Testis (tissue), 3 donors: ENCODE results near the gene PRKCZ. TPM values are rescaled to one million over a fixed set of nuclear protein-coding genes. Genes with fewer than 3 reads are reported as not detected.

Source experiments
- DNase-seq: peaks from one replicate; pipeline ENCODE4 v3.0.0-alpha.2; 2019
- H3K27ac ChIP-seq, 2 donors: fragments of 200-600 bp; sonication (generic); one replicate each; pipeline ENCODE4 v1.5.1; 2019
- H3K27me3 ChIP-seq: fragments of 200-600 bp; sonication (generic); one replicate; pipeline ENCODE4 v1.5.1; 2019
- H3K36me3 ChIP-seq: fragments of 200-600 bp; sonication (generic); one replicate; pipeline ENCODE4 v1.5.1; 2017; ENCODE audit warnings: low read depth; ENCODE audit errors: missing control alignments
- H3K4me1 ChIP-seq: fragments of 200-600 bp; sonication (generic); one replicate; pipeline ENCODE4 v1.5.1; 2019
- H3K4me3 ChIP-seq, 2 donors: fragments of 200-600 bp; sonication (generic); one replicate each; pipeline ENCODE4 v1.5.1; 2017 to 2019
- H3K9me3 ChIP-seq: fragments of 200-600 bp; sonication (generic); one replicate; pipeline ENCODE4 v1.5.1; 2017
- CTCF ChIP-seq, 3 experiments: fragments of 450-650 bp in 2 of 3; fragments of 200-600 bp in 1 of 3; sonication (generic) in 1 of 3; IDR thresholded peaks; one replicate each; pipeline ENCODE4 v1.5.1; 2016 to 2019; ENCODE audit warnings: antibody characterized with exemption in 3 of 3, mild to moderate bottlenecking in 2 of 3, moderate library complexity in 1 of 3
- POLR2A ChIP-seq: fragments of 450-650 bp; IDR thresholded peaks from one replicate; pipeline ENCODE4 v1.6.1; 2017; ENCODE audit warnings: antibody characterized with exemption, mild to moderate bottlenecking, moderate library complexity
- WGBS, 2 donors: methylation state at CpG; one replicate each; pipeline ENCODE4 v1.1.5; 2018; 5-methylcytosine and 5-hydroxymethylcytosine counted together
- intact Hi-C: fragments of 100-400 bp; cut with DNase I; formaldehyde crosslinking; loops from one replicate; pipeline ENCODE4 v1.15.1; 2023; ENCODE audit warnings: low total_unique reads
- polyA plus RNA-seq: library from polyadenylated mRNA; stranded (reverse); fragments of 350-450 nt; fragmentation: Illumina TruSeq; extraction: RNeasy Lipid Tissue Mini Kit (QIAGEN cat#74804); gene quantifications from one replicate; pipeline ENCODE4 v1.2.3, GENCODE V29; 2014; ENCODE audit warnings: low read depth, low replicate concordance; ENCODE audit not compliant: insufficient read depth
- total RNA-seq, 2 donors: library from RNA; depleted of rRNA; stranded (reverse); fragments of >200 nt; gene quantifications; one replicate each; pipeline ENCODE4 v1.2.3, GENCODE V29; 2016

Gene PRKCZ
- total and polyA plus RNA-seq, 3 donors from 2014 or later, result 86.4 to 142 (median 123) TPM

DNA sequence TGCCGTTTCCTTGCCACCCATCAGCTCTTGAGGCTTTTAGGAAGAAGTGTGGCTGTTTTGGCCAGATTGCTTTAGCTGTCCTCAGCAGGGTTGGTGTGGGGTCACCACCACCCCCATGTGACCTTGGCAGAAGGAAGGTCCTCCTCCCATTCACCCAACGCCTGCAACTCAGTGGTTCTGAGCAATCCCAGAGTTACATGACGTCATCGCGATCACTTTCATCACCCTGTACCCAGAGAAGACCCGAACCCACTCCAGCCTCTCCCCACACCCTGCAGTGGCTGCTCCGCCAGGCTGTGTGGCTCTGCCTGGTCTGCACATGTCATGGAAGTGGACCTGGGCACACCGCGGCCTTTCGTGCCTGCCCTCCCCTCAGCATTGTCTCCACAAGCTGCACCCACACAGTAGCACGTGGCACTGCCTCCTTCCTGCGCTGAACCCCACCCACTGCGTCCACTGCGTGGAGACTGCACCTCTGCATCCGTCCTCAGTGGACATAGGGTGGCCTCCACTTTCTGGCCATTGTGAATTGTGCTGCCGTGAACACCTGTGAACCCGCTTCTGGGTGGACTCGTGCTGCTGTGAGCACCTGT, 127.8 kb downstream of the PRKCZ start:
- DNase-seq, result no peak
- no peak overlapping the region for H3K4me3 ChIP-seq
- no peaks in the 10 kb centered on the region for H3K9me3 ChIP-seq
- intact Hi-C loops, result no loop called here
- H3K27ac ChIP-seq, result no peak overlapping the region
- no peaks in the 10 kb centered on the region for H3K27me3 ChIP-seq
- H3K4me1 ChIP-seq, result peaks cover 5% of the 10 kb centered on the region
- no peaks in the 10 kb centered on the region for H3K36me3 ChIP-seq
- TF ChIP-seq POLR2A, result no peak
- no peak for TF ChIP-seq CTCF (IDR thresholded peaks at IDR 0.05)
- 87 to 89% methylated on average over 17 to 18 of the region's 18 CpGs for WGBS, 2 donors

- no peak overlapping the region for H3K27ac ChIP-seq
- no peak overlapping the region for H3K4me3 ChIP-seq
- no peaks in the 10 kb centered on the region for H3K36me3 ChIP-seq
- no peaks in the 10 kb centered on the region for H3K27me3 ChIP-seq
- H3K9me3 ChIP-seq, result no peaks in the 10 kb centered on the region
- no peak for DNase-seq
- intact Hi-C loops, result no loop called here
- H3K4me1 ChIP-seq, result peaks cover 5% of the 10 kb centered on the region
- 95 to 97% methylated on average over 10 to 14 of the region's 16 CpGs for WGBS, 2 donors
- TF ChIP-seq POLR2A, result no peak
- no peak for TF ChIP-seq CTCF (IDR thresholded peaks at IDR 0.05)
Observed at GRCh38 chr1:2178875-2179274, 128.7 kb downstream of the PRKCZ start.

DNA sequence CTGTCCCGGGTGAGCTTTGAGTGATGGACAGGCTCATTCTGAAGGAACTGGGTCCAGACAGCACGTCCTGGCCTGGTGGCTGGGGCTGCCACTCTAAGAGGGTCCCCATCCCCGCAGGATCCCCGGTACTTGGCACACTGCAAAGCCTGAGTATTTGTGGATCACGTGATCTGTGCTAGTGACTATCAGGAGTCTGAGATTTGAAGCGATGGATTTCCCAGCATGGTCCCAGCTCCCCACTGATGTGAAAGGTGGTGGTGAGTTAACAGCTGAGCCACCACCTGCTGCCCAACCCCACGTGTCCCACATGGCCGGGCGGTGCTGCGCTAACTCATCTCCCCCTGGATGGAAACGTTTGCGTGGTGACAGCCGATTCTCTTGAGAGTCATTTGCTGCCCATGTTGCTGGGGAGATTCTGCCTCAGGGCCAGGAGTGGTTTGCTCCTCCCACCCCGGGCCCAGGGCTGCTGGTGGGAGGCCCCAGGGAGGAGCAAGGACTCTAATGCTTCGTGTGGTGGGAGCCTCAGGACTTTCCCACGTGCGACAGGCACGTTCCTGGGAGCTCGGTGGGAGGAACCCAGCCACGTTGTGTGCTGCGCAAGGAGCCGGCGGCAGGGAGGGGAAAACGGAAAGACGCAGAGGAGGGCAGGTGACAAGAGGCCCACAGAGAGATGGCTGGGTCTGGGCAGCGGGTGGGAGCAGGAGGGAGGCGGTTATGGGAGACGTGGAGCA, 129.2 kb downstream of the PRKCZ start:
- intact Hi-C loops, result no loop called here
- Histone ChIP-seq H3K4me3 (no peak overlapping the region), H3K4me1 (peaks cover 5% of the 10 kb centered on the region), H3K36me3 (no peaks in the 10 kb centered on the region), H3K27me3 (no peaks in the 10 kb centered on the region), H3K9me3 (no peaks in the 10 kb centered on the region), H3K27ac (no peak overlapping the region)
- no peak for DNase-seq
- 84 to 89% methylated on average over 15 to 28 of the region's 28 CpGs for WGBS, 2 donors
- TF ChIP-seq CTCF (IDR thresholded peaks at IDR 0.05) (no peak), POLR2A (no peak)

GRCh38 chr1:2180297-2181245, 130.4 kb downstream of the PRKCZ start:
- H3K36me3 ChIP-seq, result no peaks in the 10 kb centered on the region
- DNase-seq, result no peak

More at GRCh38 chr1:2180297-2181245, 130.4 kb downstream of the PRKCZ start:
- Histone ChIP-seq H3K27ac (no peak overlapping the region), H3K9me3 (no peaks in the 10 kb centered on the region), H3K27me3 (no peaks in the 10 kb centered on the region), H3K4me1 (peaks cover 5% of the 10 kb centered on the region), H3K4me3 (no peak overlapping the region)
- 93 to 94% methylated on average over 50 to 55 of the region's 58 CpGs for WGBS, 2 donors
- TF ChIP-seq POLR2A (no peak), CTCF (IDR thresholded peaks at IDR 0.05) (no peak)
- intact Hi-C loops, result no loop called here
